BE2C (cell line): ENCODE results near the gene SPON1.
"Not testable (repeated sequence)": the region's sequence is repeated elsewhere in the genome, so short reads cannot be mapped to it uniquely, and the experiment has no call there.

Experiments
- DNase-seq: peaks from one replicate; pipeline ENCODE4 v3.0.0-alpha.2; 2020
- H3K27me3 ChIP-seq: fragments of 250-450 bp; sonication (Bioruptor Pico); 2 replicates; pipeline ENCODE4 v1.5.1; 2020; ENCODE audit warnings: mild to moderate bottlenecking
- H3K36me3 ChIP-seq: fragments of 250-450 bp; sonication (Bioruptor Pico); 2 replicates; pipeline ENCODE4 v1.5.1; 2020; ENCODE audit warnings: mild to moderate bottlenecking
- H3K4me1 ChIP-seq: fragments of 250-450 bp; sonication (Bioruptor Pico); 2 replicates; pipeline ENCODE4 v1.5.1; 2020
- H3K4me3 ChIP-seq: 2 replicates; pipeline ENCODE4 v1.5.1; 2011; ENCODE audit warnings: low read depth, low read length
- H3K9me3 ChIP-seq: fragments of 250-450 bp; sonication (Bioruptor Pico); 2 replicates; pipeline ENCODE4 v1.5.1; 2020
- CTCF ChIP-seq: IDR thresholded peaks from 2 replicates; pipeline ENCODE4 v1.5.1; 2012; ENCODE audit warnings: mild to moderate bottlenecking, low read depth, low read length

SPON1 gene

GRCh38 chr11:13923716-13924650, 38.5 kb upstream of the SPON1 start:
- Histone ChIP-seq H3K4me1 (no peaks in the 10 kb centered on the region), H3K27me3 (no peaks in the 10 kb centered on the region), H3K4me3 (no peak overlapping the region), H3K9me3 (no peaks in the 10 kb centered on the region), H3K36me3 (no peaks in the 10 kb centered on the region)
- DNase-seq, result no peak
- TF ChIP-seq CTCF, result no peak

GRCh38 chr11:13924801-13925327, 37.7 kb upstream of the SPON1 start:
- H3K36me3 ChIP-seq, result no peaks in the 10 kb centered on the region
- no peaks in the 10 kb centered on the region for H3K27me3 ChIP-seq
- no peaks in the 10 kb centered on the region for H3K9me3 ChIP-seq
- H3K4me1 ChIP-seq, result no peaks in the 10 kb centered on the region
- TF ChIP-seq CTCF, result no peak
- H3K4me3 ChIP-seq, result no peak overlapping the region
- DNase-seq, result no peak

GRCh38 chr11:13926366-13926765, 36.2 kb upstream of the SPON1 start:
- DNase-seq, H3K27me3 ChIP-seq, H3K36me3 ChIP-seq, H3K9me3 ChIP-seq, H3K4me3 ChIP-seq, H3K4me1 ChIP-seq: not testable (repeated sequence)

- Histone ChIP-seq H3K4me3 (no peak overlapping the region), H3K27me3 (no peaks in the 10 kb centered on the region), H3K36me3 (no peaks in the 10 kb centered on the region), H3K9me3 (no peaks in the 10 kb centered on the region), H3K4me1 (no peaks in the 10 kb centered on the region)
- TF ChIP-seq CTCF, result no peak
- DNase-seq, result no peak
Measured at GRCh38 chr11:13926981-13927380, 35.5 kb upstream of the SPON1 start.

- Histone ChIP-seq H3K27me3 (no peaks in the 10 kb centered on the region), H3K4me3 (no peak overlapping the region), H3K36me3 (no peaks in the 10 kb centered on the region), H3K4me1 (no peaks in the 10 kb centered on the region), H3K9me3 (no peaks in the 10 kb centered on the region)
- no peak for TF ChIP-seq CTCF
- DNase-seq, result no peak
Measured at GRCh38 chr11:13927481-13927880, 35.0 kb upstream of the SPON1 start.

GRCh38 chr11:13928566-13929251, 33.8 kb upstream of the SPON1 start:
- Histone ChIP-seq H3K4me1 (no peaks in the 10 kb centered on the region), H3K4me3 (no peak overlapping the region), H3K27me3 (no peaks in the 10 kb centered on the region), H3K36me3 (no peaks in the 10 kb centered on the region), H3K9me3 (no peaks in the 10 kb centered on the region)
- DNase-seq, result no peak
- TF ChIP-seq CTCF, result no peak
